ENCODE measurements around the gene C13orf46. TPM values are rescaled to one million over a fixed set of nuclear protein-coding genes. Genes with fewer than 3 reads are reported as not detected.

The C13orf46 gene
- total RNA-seq, 1 donor from 2014 or later: 21.2 TPM

DNA sequence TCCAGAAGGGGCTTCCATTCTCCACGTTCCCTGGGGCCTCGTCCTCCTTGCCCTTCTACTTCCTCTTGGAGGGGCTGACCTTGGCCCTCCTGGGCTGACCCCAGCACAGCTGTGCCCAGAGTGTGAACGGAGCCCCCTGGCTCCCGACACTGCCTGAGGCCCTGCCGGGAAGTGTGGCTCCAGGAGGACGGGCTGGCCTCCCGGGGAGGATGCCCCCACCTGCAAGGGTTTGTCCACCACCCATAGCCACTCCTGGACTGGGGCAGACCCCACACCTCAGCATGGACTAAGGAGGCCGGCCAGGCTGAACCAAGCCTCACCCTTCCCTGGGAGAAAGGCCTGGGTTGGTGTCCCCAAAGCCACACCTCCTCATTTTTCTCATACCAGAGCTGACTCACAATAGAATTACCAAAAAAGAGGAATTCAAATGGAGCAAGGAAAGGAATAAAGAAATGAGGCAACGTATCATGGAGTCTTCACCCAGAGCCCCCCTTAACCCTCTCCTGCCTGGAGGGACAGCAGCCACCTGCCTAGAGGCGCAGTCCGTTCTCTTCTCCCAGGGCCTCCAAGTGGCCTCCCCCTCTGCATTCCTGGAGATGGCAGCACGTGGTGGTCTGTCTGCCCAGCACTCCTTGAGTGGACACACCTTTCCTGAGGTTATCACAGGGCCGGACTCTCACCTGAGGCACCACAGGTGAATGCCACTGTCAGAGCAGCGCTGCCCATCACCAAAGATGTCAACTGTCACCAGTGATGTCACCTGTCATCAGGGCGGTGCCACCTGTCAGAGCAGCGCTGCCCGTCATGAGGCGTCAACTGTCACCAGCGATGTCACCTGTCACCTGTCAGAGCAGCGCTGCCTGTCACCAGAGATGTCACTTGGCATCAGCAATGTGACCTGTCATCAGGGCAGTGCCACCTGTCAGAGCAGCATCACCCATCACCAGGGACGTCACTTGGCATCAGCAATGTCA is 3.1 kb upstream of the C13orf46 start:
- intact Hi-C loops (cut with DNase I): no loop called here
- H3K27ac ChIP-seq: peak overlapping the region; percentile 47
- peak; percentile 65 for DNase-seq
- no peak for TF ChIP-seq CTCF (IDR thresholded peaks at IDR 0.05)
- H3K4me3 ChIP-seq: no peak overlapping the region
- H3K27me3 ChIP-seq: no peaks in the 10 kb centered on the region
- peaks cover 18% of the 10 kb centered on the region for H3K36me3 ChIP-seq
- ATAC-seq: peak; percentile 52
- H3K4me1 ChIP-seq: peaks cover 9% of the 10 kb centered on the region
- no peaks in the 10 kb centered on the region for H3K9me3 ChIP-seq

DNA sequence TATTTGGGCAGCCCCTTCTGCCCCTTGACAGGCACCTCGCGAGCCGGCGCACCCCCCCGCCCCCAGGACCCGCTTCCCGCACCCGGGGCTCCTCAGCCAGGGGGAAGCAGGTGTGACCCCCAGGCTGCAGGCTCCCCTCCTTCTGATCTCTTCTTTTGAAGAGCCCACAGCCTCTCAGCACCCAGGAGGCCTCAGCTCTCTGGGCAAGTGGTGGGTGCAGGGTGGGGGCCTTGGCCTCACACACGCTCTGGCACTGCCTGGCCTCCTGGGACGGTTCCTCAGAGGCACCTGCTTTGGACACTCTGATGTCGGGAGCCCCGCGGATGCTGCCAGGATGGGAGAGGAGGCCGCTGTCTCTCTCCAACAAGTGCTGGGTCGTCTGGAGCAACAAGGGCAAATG is 1.5 kb upstream of the C13orf46 start:
- Histone ChIP-seq H3K4me3 (no peak overlapping the region), H3K9me3 (no peaks in the 10 kb centered on the region), H3K36me3 (peaks cover 8% of the 10 kb centered on the region), H3K4me1 (peaks cover 17% of the 10 kb centered on the region), H3K27ac (no peak overlapping the region), H3K27me3 (no peaks in the 10 kb centered on the region)
- intact Hi-C loops (cut with DNase I): no loop called here
- peak; percentile 61 for DNase-seq
- no peak for ATAC-seq
- no peak for TF ChIP-seq CTCF (IDR thresholded peaks at IDR 0.05)

- ATAC-seq: no peak
Measured at GRCh38 chr13:113974304-113975281, 717 bp upstream of the C13orf46 start.

GRCh38 chr13:113972451-113973217 is 1.2 kb downstream of the C13orf46 start:
- Histone ChIP-seq H3K27ac (peak overlapping the region; percentile 17), H3K4me1 (peaks cover 17% of the 10 kb centered on the region), H3K4me3 (no peak overlapping the region), H3K36me3 (no peaks in the 10 kb centered on the region), H3K27me3 (no peaks in the 10 kb centered on the region), H3K9me3 (no peaks in the 10 kb centered on the region)
- intact Hi-C loops (cut with DNase I): no loop called here
- DNase-seq: peak; percentile 59
- TF ChIP-seq CTCF (IDR thresholded peaks at IDR 0.05): no peak
- ATAC-seq: no peak

More at GRCh38 chr13:113974304-113975281, 717 bp upstream of the C13orf46 start:
- Histone ChIP-seq H3K9me3 (no peaks in the 10 kb centered on the region), H3K27me3 (no peaks in the 10 kb centered on the region), H3K36me3 (peaks cover 8% of the 10 kb centered on the region), H3K27ac (no peak overlapping the region), H3K4me1 (peaks cover 17% of the 10 kb centered on the region), H3K4me3 (no peak overlapping the region)
- DNase-seq: peak; percentile 60
- TF ChIP-seq CTCF (IDR thresholded peaks at IDR 0.05): no peak
- intact Hi-C loops (cut with DNase I): no loop called here
